Vagina (tissue), 2 donors: Measurements from ENCODE around the gene KRTAP10-4. TPM values are rescaled to one million over a fixed set of nuclear protein-coding genes. Genes with fewer than 3 reads are reported as not detected.
"Not testable (repeated sequence)": the region's sequence is repeated elsewhere in the genome, so short reads cannot be mapped to it uniquely, and the experiment has no call there.

Experiments
- DNase-seq, 2 donors: peaks; one replicate each; pipeline ENCODE4 v3.0.0-alpha.2; 2017; ENCODE audit errors: extremely low spot score in 2 of 2
- H3K27ac ChIP-seq: fragments of 200-600 bp; sonication (generic); one replicate; pipeline ENCODE4 v1.5.1; 2019
- H3K27me3 ChIP-seq: fragments of 200-600 bp; sonication (generic); one replicate; pipeline ENCODE4 v1.5.1; 2019
- H3K36me3 ChIP-seq, 2 donors: fragments of 200-600 bp; sonication (generic); one replicate each; pipeline ENCODE4 v1.5.1; 2017 to 2019
- H3K4me1 ChIP-seq: fragments of 200-600 bp; sonication (generic); one replicate; pipeline ENCODE4 v1.5.1; 2019
- H3K4me3 ChIP-seq, 2 donors: fragments of 200-600 bp; sonication (generic); 1 replicate in 1 of 2; 2 replicates in 1 of 2; pipeline ENCODE4 v1.5.1; 2016 to 2019
- H3K9me3 ChIP-seq: fragments of 200-600 bp; sonication (generic); one replicate; pipeline ENCODE4 v1.5.1; 2019
- CTCF ChIP-seq, 3 experiments: fragments of 450-650 bp in 2 of 3; fragments of 200-600 bp in 1 of 3; sonication (generic) in 1 of 3; IDR thresholded peaks; one replicate each; pipeline ENCODE4 v1.5.1; 2017 to 2019; ENCODE audit warnings: antibody characterized with exemption in 3 of 3, mild to moderate bottlenecking in 2 of 3, moderate library complexity in 2 of 3
- POLR2A ChIP-seq, 2 donors: fragments of 450-650 bp; IDR thresholded peaks; one replicate each; pipeline ENCODE4 v1.6.1; 2017; ENCODE audit warnings: antibody characterized with exemption in 2 of 2, mild to moderate bottlenecking in 2 of 2, moderate library complexity in 2 of 2
- POLR2AphosphoS5 ChIP-seq, 2 donors: sonication (generic); formaldehyde crosslinking; IDR thresholded peaks; one replicate each; pipeline ENCODE4 v1.9.0; 2017; ENCODE audit warnings: antibody characterized with exemption in 2 of 2, mild to moderate bottlenecking in 2 of 2, low read depth in 1 of 2; ENCODE audit not compliant: insufficient read depth in 1 of 2
- intact Hi-C: fragments of 100-400 bp; cut with DNase I; formaldehyde crosslinking; loops from one replicate; pipeline ENCODE4 v1.15.1; 2023
- total RNA-seq: library from RNA; depleted of rRNA; stranded (reverse); fragments of >200 nt; gene quantifications from one replicate; pipeline ENCODE4 v1.2.3, GENCODE V29; 2016

KRTAP10-4 gene
- total RNA-seq, 1 donor from 2014 or later, result not detected

GRCh38 chr21:44594406-44594916 is 20.9 kb downstream of the KRTAP10-4 start:
- Histone ChIP-seq H3K27me3 (no peaks in the 10 kb centered on the region), H3K4me3 (no peak overlapping the region), H3K9me3 (no peaks in the 10 kb centered on the region), H3K36me3 (no peaks in the 10 kb centered on the region), H3K27ac (no peak overlapping the region), H3K4me1 (no peaks in the 10 kb centered on the region)
- TF ChIP-seq POLR2AphosphoS5 (IDR thresholded peaks at IDR 0.05; ENCODE audit: insufficient read depth in 1 of 2, low read depth in 1 of 2), result no peak
- TF ChIP-seq CTCF (IDR thresholded peaks at IDR 0.05), result no peak
- TF ChIP-seq POLR2A (IDR thresholded peaks at IDR 0.05), result no peak
- DNase-seq, result peak; percentile 4 to 11
- intact Hi-C loops, result no loop called here

GRCh38 chr21:44595524-44595923 is 22.0 kb downstream of the KRTAP10-4 start:
- Histone ChIP-seq H3K4me3 (no peak overlapping the region), H3K9me3 (no peaks in the 10 kb centered on the region), H3K36me3 (no peaks in the 10 kb centered on the region), H3K27me3 (no peaks in the 10 kb centered on the region), H3K4me1 (no peaks in the 10 kb centered on the region), H3K27ac (no peak overlapping the region)
- DNase-seq, result peak in 1 of 2 donors; percentile 37
- intact Hi-C loops, result no loop called here
- TF ChIP-seq POLR2A (IDR thresholded peaks at IDR 0.05) (no peak), POLR2AphosphoS5 (IDR thresholded peaks at IDR 0.05; ENCODE audit: insufficient read depth in 1 of 2, low read depth in 1 of 2) (no peak), CTCF (IDR thresholded peaks at IDR 0.05) (no peak)

DNA sequence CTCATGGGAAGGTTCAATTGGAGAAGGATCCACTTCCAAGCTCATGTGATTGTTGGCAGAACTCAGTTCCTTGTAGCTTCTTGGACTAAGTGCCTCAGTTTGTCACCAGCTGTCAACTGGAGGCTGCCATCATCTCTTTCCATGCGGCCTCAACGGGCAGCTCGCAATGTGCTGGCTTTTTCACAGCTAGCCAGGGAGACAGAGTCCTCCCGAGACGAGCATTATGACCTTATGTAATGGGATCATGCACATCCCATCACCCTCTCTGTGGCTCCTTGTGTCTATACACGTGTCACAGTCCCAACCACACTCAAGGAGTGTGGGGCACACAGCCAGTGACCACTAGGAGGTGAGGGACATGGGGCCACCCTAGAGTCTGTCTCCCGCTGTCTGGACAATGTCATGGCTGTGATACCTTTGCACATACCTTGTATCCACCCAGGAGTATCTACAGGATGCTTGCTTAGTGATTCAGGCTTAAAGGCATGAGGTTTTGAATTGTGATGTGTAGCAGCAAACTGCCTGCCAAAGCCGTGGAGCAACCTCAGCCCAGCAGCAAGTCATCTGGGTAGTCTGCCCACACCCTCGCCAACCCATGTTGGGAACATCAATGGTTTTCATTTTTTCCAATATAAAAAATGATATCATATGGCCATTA is 22.7 kb downstream of the KRTAP10-4 start:
- no peaks in the 10 kb centered on the region for H3K27me3 ChIP-seq
- H3K36me3 ChIP-seq, result no peaks in the 10 kb centered on the region
- TF ChIP-seq CTCF (IDR thresholded peaks at IDR 0.05), result no peak
- DNase-seq, result peak; percentile 75 to 79
- no peaks in the 10 kb centered on the region for H3K9me3 ChIP-seq
- no peak overlapping the region for H3K4me3 ChIP-seq
- no peak overlapping the region for H3K27ac ChIP-seq
- no peaks in the 10 kb centered on the region for H3K4me1 ChIP-seq
- intact Hi-C loops, result no loop called here

DNA sequence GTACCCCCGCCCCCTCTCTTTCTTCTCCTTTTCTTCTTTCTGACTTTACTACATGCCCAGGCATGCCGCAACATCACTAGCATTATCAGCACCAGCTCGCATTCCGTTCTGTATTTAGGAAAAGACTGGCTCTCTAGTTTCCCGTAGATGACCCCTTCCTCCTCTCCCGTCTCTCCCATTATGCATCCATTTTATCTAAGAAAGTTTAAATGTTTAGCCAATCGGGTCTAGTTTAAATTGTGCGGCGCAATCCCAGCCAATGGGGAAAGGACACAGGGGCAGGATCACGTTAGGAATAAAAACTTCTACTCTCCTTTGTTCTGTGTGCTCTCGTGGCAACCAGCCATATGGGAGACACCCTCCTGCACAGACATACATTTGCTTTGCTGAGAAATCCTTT is 24.5 kb downstream of the KRTAP10-4 start:
- intact Hi-C loops, result no loop called here
- Histone ChIP-seq H3K27ac (no peak overlapping the region), H3K4me1 (no peaks in the 10 kb centered on the region), H3K9me3 (no peaks in the 10 kb centered on the region), H3K36me3 (no peaks in the 10 kb centered on the region), H3K4me3 (no peak overlapping the region), H3K27me3 (no peaks in the 10 kb centered on the region)
- TF ChIP-seq POLR2AphosphoS5 (IDR thresholded peaks at IDR 0.05; ENCODE audit: insufficient read depth in 1 of 2, low read depth in 1 of 2) (no peak), CTCF (IDR thresholded peaks at IDR 0.05) (no peak), POLR2A (IDR thresholded peaks at IDR 0.05) (no peak)
- no peak for DNase-seq

- Histone ChIP-seq H3K36me3 (no peaks in the 10 kb centered on the region), H3K27me3 (no peaks in the 10 kb centered on the region), H3K9me3 (no peaks in the 10 kb centered on the region), H3K4me3 (no peak overlapping the region), H3K27ac (no peak overlapping the region), H3K4me1 (no peaks in the 10 kb centered on the region)
- no peak for TF ChIP-seq CTCF (IDR thresholded peaks at IDR 0.05)
- TF ChIP-seq POLR2AphosphoS5 (IDR thresholded peaks at IDR 0.05; ENCODE audit: insufficient read depth in 1 of 2, low read depth in 1 of 2), result no peak
- no peak for TF ChIP-seq POLR2A (IDR thresholded peaks at IDR 0.05)
- DNase-seq, result no peak
- intact Hi-C loops, result no loop called here
These were observed 25.9 kb downstream of the KRTAP10-4 start for GRCh38 chr21:44599264-44600029.

DNA sequence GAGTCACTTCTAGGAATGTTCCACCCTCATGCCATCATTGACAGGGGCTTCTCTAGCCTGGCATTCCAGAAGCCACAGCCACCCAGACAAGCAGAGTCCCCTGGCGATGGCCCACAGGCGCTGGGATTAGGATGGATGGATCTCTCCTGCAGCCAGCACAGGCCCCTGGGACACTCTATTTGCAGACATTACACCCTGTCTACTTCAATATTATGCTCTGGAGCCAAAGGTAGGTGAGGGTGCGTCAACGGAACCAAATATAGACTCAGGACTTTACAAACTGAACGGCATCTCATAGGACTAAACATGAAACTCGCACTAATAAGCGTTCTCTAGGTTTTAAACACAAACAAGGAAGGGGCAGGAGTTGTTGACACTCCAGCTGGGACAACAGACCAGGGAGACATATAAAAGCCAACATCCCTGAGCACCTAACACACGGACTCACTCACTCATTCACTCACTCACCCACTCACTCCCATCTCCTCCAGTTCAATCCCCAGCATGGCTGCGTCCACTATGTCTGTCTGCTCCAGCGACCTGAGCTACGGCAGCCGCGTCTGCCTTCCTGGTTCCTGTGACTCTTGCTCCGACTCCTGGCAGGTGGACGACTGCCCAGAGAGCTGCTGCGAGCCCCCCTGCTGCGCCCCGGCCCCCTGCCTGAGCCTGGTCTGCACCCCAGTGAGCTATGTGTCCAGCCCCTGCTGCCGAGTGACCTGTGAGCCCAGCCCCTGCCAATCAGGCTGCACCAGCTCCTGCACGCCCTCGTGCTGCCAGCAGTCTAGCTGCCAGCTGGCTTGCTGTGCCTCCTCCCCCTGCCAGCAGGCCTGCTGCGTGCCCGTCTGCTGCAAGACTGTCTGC is 26.8 kb downstream of the KRTAP10-4 start, which contains the start of gene KRTAP10-7:
KRTAP10-7 (plus strand) TSS at position 480 of the 861 bp plus-strand sequence; CDS start at position 505, 25 bp downstream.
- intact Hi-C loops, H3K36me3 ChIP-seq, H3K27ac ChIP-seq, DNase-seq, H3K4me3 ChIP-seq, H3K4me1 ChIP-seq, H3K9me3 ChIP-seq, H3K27me3 ChIP-seq: not testable (repeated sequence)

- H3K4me3 ChIP-seq, H3K27me3 ChIP-seq, H3K27ac ChIP-seq, intact Hi-C loops, H3K9me3 ChIP-seq, H3K4me1 ChIP-seq, H3K36me3 ChIP-seq: not testable (repeated sequence)
- peak in 1 of 2 donors; percentile 65 for DNase-seq
These were observed 27.6 kb downstream of the KRTAP10-4 start for GRCh38 chr21:44601091-44601490.
